ENCODE data around the gene MEOX1. TPM values are rescaled to one million over a fixed set of nuclear protein-coding genes. Genes with fewer than 3 reads are reported as not detected.
A peak's percentile ranks its signal among the peaks of the same experiment; 100 is the strongest.

Gene MEOX1
- polyA plus RNA-seq, 1 donor: 2.7 TPM

DNA sequence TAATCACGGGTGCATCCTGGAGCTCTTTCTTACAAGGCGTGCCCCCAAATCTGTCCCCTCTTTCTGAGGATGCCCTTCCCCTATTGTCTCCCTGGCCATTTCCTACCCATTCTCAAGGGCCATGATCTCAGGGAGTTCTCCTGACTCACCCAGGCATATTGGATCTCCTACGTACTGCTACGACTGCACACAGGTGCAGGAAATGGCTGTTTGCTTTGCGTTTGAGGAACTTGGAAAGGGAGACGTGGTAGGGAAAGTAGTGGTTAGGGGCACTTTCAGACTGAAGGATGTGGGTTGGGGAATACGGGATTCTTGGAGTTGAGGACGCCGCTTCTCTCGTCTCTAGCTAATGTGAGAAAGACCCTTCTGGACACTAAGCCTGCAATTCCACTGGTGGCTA lies 18.7 kb upstream of the MEOX1 start:
- H3K36me3 ChIP-seq (ENCODE audit: control insufficient read depth, insufficient read depth, low read length): no peaks in the 10 kb centered on the region
- WGBS (ENCODE audit: insufficient coverage, low lambda C conversion rate): 100% methylated on average over 4 of the region's 10 CpGs
- no peak overlapping the region for H3K4me3 ChIP-seq (ENCODE audit: low read length)
- no peaks in the 10 kb centered on the region for H3K27me3 ChIP-seq (ENCODE audit: control insufficient read depth, insufficient read depth, low read length)
- no peak overlapping the region for H3K27ac ChIP-seq (ENCODE audit: low read length)
- no peaks in the 10 kb centered on the region for H3K9me3 ChIP-seq (ENCODE audit: control insufficient read depth, low read depth, low read length)
- peaks cover 28% of the 10 kb centered on the region for H3K4me1 ChIP-seq (ENCODE audit: control insufficient read depth, insufficient read depth, low read length)
- DNase-seq: no peak

DNA sequence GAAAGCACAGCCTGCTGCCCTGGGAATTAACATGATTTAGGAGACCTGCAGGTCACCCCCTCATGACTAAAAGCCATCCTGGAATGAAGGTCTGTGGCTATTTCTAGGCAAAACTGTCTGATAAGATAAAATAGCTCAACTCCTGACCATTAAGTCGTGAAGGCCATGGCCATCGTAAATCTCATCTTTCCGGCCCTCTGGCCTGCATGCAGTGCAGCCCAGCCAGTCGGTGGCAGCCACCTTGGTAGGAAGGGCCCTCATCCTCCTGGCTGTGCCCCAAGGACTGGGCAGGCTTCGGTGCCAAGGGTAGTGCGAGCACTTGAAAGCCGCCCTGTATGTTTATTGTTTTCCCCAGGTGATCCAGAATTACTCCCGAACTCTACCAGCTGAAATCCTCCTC lies 18.2 kb upstream of the MEOX1 start:
- no peak for DNase-seq
- peaks cover 25% of the 10 kb centered on the region for H3K4me1 ChIP-seq (ENCODE audit: control insufficient read depth, insufficient read depth, low read length)
- H3K36me3 ChIP-seq (ENCODE audit: control insufficient read depth, insufficient read depth, low read length): no peaks in the 10 kb centered on the region
- no peaks in the 10 kb centered on the region for H3K9me3 ChIP-seq (ENCODE audit: control insufficient read depth, low read depth, low read length)
- H3K4me3 ChIP-seq (ENCODE audit: low read length): no peak overlapping the region
- H3K27me3 ChIP-seq (ENCODE audit: control insufficient read depth, insufficient read depth, low read length): no peaks in the 10 kb centered on the region
- no peak overlapping the region for H3K27ac ChIP-seq (ENCODE audit: low read length)
- whole genome bisulfite sequencing (ENCODE audit: insufficient coverage, low lambda C conversion rate): no CpG with 5 or more reads among the region's 8 CpGs

DNA sequence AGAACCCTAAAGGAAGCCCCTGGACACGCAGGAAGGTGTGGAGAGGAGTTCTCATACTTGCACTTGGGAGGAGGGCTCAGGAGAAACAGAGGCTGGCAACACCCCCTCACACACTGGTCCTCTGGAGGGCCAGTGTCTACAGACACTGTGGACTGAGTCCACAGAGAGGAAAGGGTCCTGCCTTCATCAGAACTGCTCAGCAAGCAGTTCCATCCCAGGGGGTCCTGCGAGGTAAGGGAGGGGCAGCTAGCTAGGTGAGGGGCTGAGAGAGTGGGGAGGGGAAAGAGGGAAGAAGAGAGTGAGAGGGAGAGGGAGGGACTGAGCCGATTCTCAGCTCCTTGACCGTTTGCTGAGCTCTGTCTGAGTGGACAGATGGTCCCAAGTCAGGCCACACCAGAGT lies 17.7 kb upstream of the MEOX1 start:
- Histone ChIP-seq H3K4me1 (ENCODE audit: control insufficient read depth, insufficient read depth, low read length) (peaks cover 20% of the 10 kb centered on the region), H3K27me3 (ENCODE audit: control insufficient read depth, insufficient read depth, low read length) (no peaks in the 10 kb centered on the region), H3K9me3 (ENCODE audit: control insufficient read depth, low read depth, low read length) (no peaks in the 10 kb centered on the region), H3K27ac (ENCODE audit: low read length) (no peak overlapping the region), H3K4me3 (ENCODE audit: low read length) (no peak overlapping the region), H3K36me3 (ENCODE audit: control insufficient read depth, insufficient read depth, low read length) (no peaks in the 10 kb centered on the region)
- DNase-seq: no peak
- WGBS (ENCODE audit: insufficient coverage, low lambda C conversion rate): no CpG with 5 or more reads among the region's 4 CpGs

DNA sequence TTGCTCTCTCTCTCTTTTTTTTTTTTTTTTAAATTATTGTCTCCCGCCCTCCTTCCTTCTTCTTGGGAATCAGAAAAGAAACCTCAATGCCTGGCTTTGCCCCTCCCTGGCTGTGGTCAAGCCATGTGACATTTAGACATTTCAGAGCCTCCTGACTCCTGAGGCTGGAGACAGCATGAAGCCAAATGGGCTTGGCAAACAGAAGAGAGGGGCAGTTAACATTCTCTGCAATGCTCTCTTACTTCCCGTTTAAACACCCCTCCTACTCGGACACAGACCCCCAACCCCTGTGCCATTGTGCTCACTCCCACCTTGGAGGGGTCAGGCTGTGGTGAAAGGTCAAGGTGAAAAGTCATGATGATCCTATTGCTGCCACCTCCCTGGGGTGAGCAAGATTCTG lies 14.7 kb upstream of the MEOX1 start:
- Histone ChIP-seq H3K4me1 (ENCODE audit: control insufficient read depth, insufficient read depth, low read length) (peaks cover 18% of the 10 kb centered on the region), H3K4me3 (ENCODE audit: low read length) (no peak overlapping the region), H3K27me3 (ENCODE audit: control insufficient read depth, insufficient read depth, low read length) (no peaks in the 10 kb centered on the region), H3K36me3 (ENCODE audit: control insufficient read depth, insufficient read depth, low read length) (no peaks in the 10 kb centered on the region), H3K27ac (ENCODE audit: low read length) (no peak overlapping the region), H3K9me3 (ENCODE audit: control insufficient read depth, low read depth, low read length) (no peaks in the 10 kb centered on the region)
- WGBS (ENCODE audit: insufficient coverage, low lambda C conversion rate): no CpG with 5 or more reads among the region's 3 CpGs
- no peak for DNase-seq

- Histone ChIP-seq H3K4me1 (ENCODE audit: control insufficient read depth, insufficient read depth, low read length) (peaks cover 34% of the 10 kb centered on the region), H3K27me3 (ENCODE audit: control insufficient read depth, insufficient read depth, low read length) (no peaks in the 10 kb centered on the region), H3K4me3 (ENCODE audit: low read length) (no peak overlapping the region), H3K36me3 (ENCODE audit: control insufficient read depth, insufficient read depth, low read length) (no peaks in the 10 kb centered on the region), H3K9me3 (ENCODE audit: control insufficient read depth, low read depth, low read length) (no peaks in the 10 kb centered on the region), H3K27ac (ENCODE audit: low read length) (no peak overlapping the region)
- WGBS (ENCODE audit: insufficient coverage, low lambda C conversion rate): no CpG with 5 or more reads among the region's 5 CpGs
- no peak for DNase-seq
Observed at GRCh38 chr17:43674394-43674793, 12.7 kb upstream of the MEOX1 start.

- Histone ChIP-seq H3K27ac (ENCODE audit: low read length) (no peak overlapping the region), H3K9me3 (ENCODE audit: control insufficient read depth, low read depth, low read length) (no peaks in the 10 kb centered on the region), H3K4me1 (ENCODE audit: control insufficient read depth, insufficient read depth, low read length) (peaks cover 40% of the 10 kb centered on the region), H3K36me3 (ENCODE audit: control insufficient read depth, insufficient read depth, low read length) (no peaks in the 10 kb centered on the region), H3K4me3 (ENCODE audit: low read length) (no peak overlapping the region), H3K27me3 (ENCODE audit: control insufficient read depth, insufficient read depth, low read length) (no peaks in the 10 kb centered on the region)
- peak; percentile 49 to 56 for DNase-seq
- no CpG with 5 or more reads among the region's 14 CpGs for WGBS (ENCODE audit: insufficient coverage, low lambda C conversion rate)
Observed at GRCh38 chr17:43673516-43674323, 12.0 kb upstream of the MEOX1 start.

- H3K36me3 ChIP-seq (ENCODE audit: control insufficient read depth, insufficient read depth, low read length): no peaks in the 10 kb centered on the region
- H3K27ac ChIP-seq (ENCODE audit: low read length): no peak overlapping the region
- H3K4me1 ChIP-seq (ENCODE audit: control insufficient read depth, insufficient read depth, low read length): peaks cover 43% of the 10 kb centered on the region
- H3K4me3 ChIP-seq (ENCODE audit: low read length): no peak overlapping the region
- DNase-seq: no peak
- 100% methylated on average over 1 of the region's 3 CpGs for WGBS (ENCODE audit: insufficient coverage, low lambda C conversion rate)
- no peaks in the 10 kb centered on the region for H3K27me3 ChIP-seq (ENCODE audit: control insufficient read depth, insufficient read depth, low read length)
- no peaks in the 10 kb centered on the region for H3K9me3 ChIP-seq (ENCODE audit: control insufficient read depth, low read depth, low read length)
Observed at GRCh38 chr17:43671755-43672519, 10.2 kb upstream of the MEOX1 start.

DNA sequence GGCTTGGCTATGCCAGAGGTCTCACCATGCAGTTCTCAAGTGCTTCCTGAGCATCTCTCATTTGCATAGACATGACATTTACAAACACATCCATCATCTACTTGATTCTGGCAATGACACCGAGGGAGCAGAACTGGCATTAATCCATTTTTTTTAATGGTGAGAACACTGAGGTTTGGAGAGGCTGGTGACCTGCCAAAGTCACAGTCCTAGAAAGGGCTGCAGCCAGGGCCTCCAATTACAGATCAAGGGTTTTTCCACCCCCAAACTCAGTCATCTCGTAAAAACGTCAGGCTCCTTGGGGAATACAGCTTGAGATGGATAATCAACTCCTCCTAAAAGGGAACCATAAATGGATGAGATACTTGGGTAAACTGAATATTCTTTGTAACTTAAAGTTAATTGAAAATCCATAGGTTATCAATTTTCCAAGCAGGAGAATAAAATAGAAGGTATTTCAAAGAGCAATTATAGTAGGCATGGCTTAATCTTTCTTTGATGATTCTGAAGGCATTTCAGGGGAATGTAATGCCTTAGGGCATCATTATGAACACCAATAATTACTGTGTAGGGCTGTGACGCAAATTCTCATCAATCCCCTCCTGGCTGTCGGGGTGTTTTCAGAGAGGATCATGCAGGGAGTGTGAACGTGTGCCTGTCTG lies 9.4 kb upstream of the MEOX1 start:
- Histone ChIP-seq H3K27me3 (ENCODE audit: control insufficient read depth, insufficient read depth, low read length) (no peaks in the 10 kb centered on the region), H3K4me1 (ENCODE audit: control insufficient read depth, insufficient read depth, low read length) (peaks cover 43% of the 10 kb centered on the region)

GRCh38 chr17:43670645-43671030 lies 8.9 kb upstream of the MEOX1 start:
- Histone ChIP-seq H3K4me1 (ENCODE audit: control insufficient read depth, insufficient read depth, low read length) (peaks cover 48% of the 10 kb centered on the region), H3K36me3 (ENCODE audit: control insufficient read depth, insufficient read depth, low read length) (no peaks in the 10 kb centered on the region), H3K9me3 (ENCODE audit: control insufficient read depth, low read depth, low read length) (no peaks in the 10 kb centered on the region), H3K27me3 (ENCODE audit: control insufficient read depth, insufficient read depth, low read length) (no peaks in the 10 kb centered on the region), H3K27ac (ENCODE audit: low read length) (peak overlapping the region; percentile 92), H3K4me3 (ENCODE audit: low read length) (no peak overlapping the region)
- WGBS (ENCODE audit: insufficient coverage, low lambda C conversion rate): no CpG with 5 or more reads among the region's 1 CpG
- no peak for DNase-seq

More for the DNA sequence above, 9.4 kb upstream of the MEOX1 start:
- Histone ChIP-seq H3K36me3 (ENCODE audit: control insufficient read depth, insufficient read depth, low read length) (no peaks in the 10 kb centered on the region), H3K9me3 (ENCODE audit: control insufficient read depth, low read depth, low read length) (no peaks in the 10 kb centered on the region), H3K4me3 (ENCODE audit: low read length) (no peak overlapping the region), H3K27ac (ENCODE audit: low read length) (peak overlapping the region; percentile 92)
- no CpG with 5 or more reads among the region's 6 CpGs for WGBS (ENCODE audit: insufficient coverage, low lambda C conversion rate)
- no peak for DNase-seq

DNA sequence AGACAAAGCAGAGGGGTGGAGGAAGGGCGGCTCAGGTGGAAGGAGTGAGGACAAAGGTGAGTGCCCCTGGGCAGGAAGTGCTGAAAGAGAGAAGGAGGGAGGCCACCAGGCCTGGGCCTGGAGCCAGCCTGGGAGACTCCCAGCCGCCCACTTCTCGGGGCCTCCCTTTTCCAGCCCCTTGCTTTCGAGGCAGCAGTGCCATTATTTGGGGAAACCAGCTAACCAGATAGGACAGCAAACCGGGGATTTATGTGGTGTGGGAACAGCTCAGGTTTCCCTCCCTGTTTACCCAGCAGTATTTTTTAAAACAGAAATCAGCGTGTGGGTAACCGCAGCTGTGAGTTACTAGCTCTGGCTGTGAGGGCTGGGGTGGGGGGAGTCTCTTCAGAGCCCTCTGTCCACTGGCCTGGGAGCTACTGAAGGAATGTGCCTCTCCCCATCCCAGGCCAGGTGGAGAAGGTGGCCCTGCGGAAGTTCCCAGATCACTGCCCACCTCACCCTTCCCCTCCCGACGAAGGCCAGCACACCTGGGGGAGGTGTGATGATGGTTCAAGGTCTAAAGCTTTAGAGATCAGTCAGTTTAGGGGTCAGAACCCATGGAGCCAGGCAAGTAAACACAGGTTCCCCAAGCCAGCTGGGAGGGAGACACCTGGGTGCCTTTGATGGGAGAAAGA lies 8.4 kb upstream of the MEOX1 start:
- Histone ChIP-seq H3K27me3 (ENCODE audit: control insufficient read depth, insufficient read depth, low read length) (no peaks in the 10 kb centered on the region), H3K4me3 (ENCODE audit: low read length) (no peak overlapping the region), H3K27ac (ENCODE audit: low read length) (peak overlapping the region; percentile 92), H3K9me3 (ENCODE audit: control insufficient read depth, low read depth, low read length) (no peaks in the 10 kb centered on the region), H3K4me1 (ENCODE audit: control insufficient read depth, insufficient read depth, low read length) (peaks cover 52% of the 10 kb centered on the region), H3K36me3 (ENCODE audit: control insufficient read depth, insufficient read depth, low read length) (no peaks in the 10 kb centered on the region)
- peak; percentile 66 to 88 for DNase-seq
- WGBS (ENCODE audit: insufficient coverage, low lambda C conversion rate): 17% methylated on average over 1 of the region's 10 CpGs

Measured in large intestine (tissue), 3 donors.